OCI-LY3 (cell line): ENCODE results near the gene STARD5.

Source experiments
- H2AFZ ChIP-seq: fragments of 200-600, 300-600 bp; shearing (Covaris generic); 2 replicates; pipeline ENCODE4 v1.6.0; 2014; ENCODE audit warnings: antibody characterized with exemption, low read depth, low read length
- H3K27ac ChIP-seq: fragments of 200-600, 300-600 bp; sonication (generic); 2 replicates; pipeline ENCODE4 v1.5.1; 2014; ENCODE audit warnings: mild to moderate bottlenecking, low read length, moderate library complexity, mixed read lengths
- H3K27me3 ChIP-seq: fragments of 200-600, 300-600 bp; sonication (generic); 2 replicates; pipeline ENCODE4 v1.6.1; 2014; ENCODE audit warnings: low read depth, low read length, mixed read lengths
- H3K36me3 ChIP-seq: fragments of 200-600, 300-600 bp; sonication (generic); replicated peaks from 2 replicates; pipeline ENCODE3; 2014; ENCODE audit warnings: low read depth, low read length, mixed read lengths
- H3K4me1 ChIP-seq: fragments of 300-600, 200-600 bp; sonication (generic); 2 replicates; pipeline ENCODE4 v1.6.1; 2014; ENCODE audit warnings: low read length, mixed read lengths
- H3K4me2 ChIP-seq: fragments of 200-600, 300-600 bp; sonication (generic); 2 replicates; pipeline ENCODE4 v1.6.1; 2014; ENCODE audit warnings: low read length, mixed read lengths
- H3K4me3 ChIP-seq: fragments of 300-600, 200-600 bp; sonication (generic); 2 replicates; pipeline ENCODE4 v1.5.1; 2014; ENCODE audit warnings: antibody characterized with exemption, mild to moderate bottlenecking, low read length, moderate library complexity
- H3K79me2 ChIP-seq: fragments of 300-600, 200-600 bp; shearing (Covaris generic); 2 replicates; pipeline ENCODE4 v1.6.1; 2014; ENCODE audit warnings: mild to moderate bottlenecking, low read length, mixed read lengths
- H3K9ac ChIP-seq: fragments of 300-600, 200-600 bp; shearing (Covaris generic); 2 replicates; pipeline ENCODE4 v1.6.0; 2014; ENCODE audit warnings: mild to moderate bottlenecking, low read length, moderate library complexity
- H3K9me3 ChIP-seq: fragments of 200-600, 300-600 bp; shearing (Covaris generic); 2 replicates; pipeline ENCODE4 v1.6.1; 2014; ENCODE audit warnings: low read length, mixed read lengths; ENCODE audit not compliant: insufficient read depth
- H4K20me1 ChIP-seq: fragments of 200-600, 300-600 bp; sonication (generic); 2 replicates; pipeline ENCODE4 v1.6.1; 2016; ENCODE audit warnings: low read length, mixed read lengths; ENCODE audit not compliant: insufficient read depth
- CTCF ChIP-seq: fragments of 200-600, 300-600 bp; sonication (generic); IDR thresholded peaks from 2 replicates; pipeline ENCODE4 v1.5.1; 2014; ENCODE audit warnings: antibody characterized with exemption, low read length, low read depth
- EZH2phosphoT487 ChIP-seq: fragments of 200-600 bp; shearing (Covaris generic); IDR thresholded peaks from 2 replicates; pipeline ENCODE4 v1.6.1; 2018; ENCODE audit warnings: antibody characterized with exemption, mixed run types, low read depth

The STARD5 gene

GRCh38 chr15:81281766-81282605 lies 42.0 kb downstream of the STARD5 start:
- H2AFZ ChIP-seq = no peak overlapping the region
- H3K36me3 ChIP-seq = peaks cover 3% of the 10 kb centered on the region
- no peaks in the 10 kb centered on the region for H3K79me2 ChIP-seq
- H4K20me1 ChIP-seq = no peaks in the 10 kb centered on the region
- no peak overlapping the region for H3K4me3 ChIP-seq
- H3K27ac ChIP-seq = no peak overlapping the region
- H3K9ac ChIP-seq = no peak overlapping the region
- no peak for TF ChIP-seq EZH2phosphoT487
- TF ChIP-seq CTCF = no peak
- no peaks in the 10 kb centered on the region for H3K27me3 ChIP-seq
- H3K4me2 ChIP-seq = no peak overlapping the region
- peaks cover 29% of the 10 kb centered on the region for H3K4me1 ChIP-seq
- peaks cover 5% of the 10 kb centered on the region; the same call in 1 of the 2 replicates for H3K9me3 ChIP-seq

- no peak for TF ChIP-seq EZH2phosphoT487
- TF ChIP-seq CTCF = no peak
- Histone ChIP-seq H3K4me1 (peaks cover 23% of the 10 kb centered on the region), H3K9ac (no peak overlapping the region), H3K4me3 (no peak overlapping the region), H2AFZ (no peak overlapping the region), H3K27ac (no peak overlapping the region), H3K36me3 (peaks cover 9% of the 10 kb centered on the region), H3K4me2 (no peak overlapping the region), H3K27me3 (no peaks in the 10 kb centered on the region), H3K79me2 (no peaks in the 10 kb centered on the region), H4K20me1 (no peaks in the 10 kb centered on the region), H3K9me3 (peaks cover 11% of the 10 kb centered on the region; the same call in 1 of the 2 replicates)
Measured at GRCh38 chr15:81281456-81281735, 42.5 kb downstream of the STARD5 start.

GRCh38 chr15:81280696-81281455 lies 43.1 kb downstream of the STARD5 start:
- H3K4me1 ChIP-seq = peaks cover 18% of the 10 kb centered on the region
- no peak overlapping the region for H3K4me2 ChIP-seq
- TF ChIP-seq CTCF = no peak
- H3K9ac ChIP-seq = no peak overlapping the region
- H3K9me3 ChIP-seq = peaks cover 16% of the 10 kb centered on the region
- no peaks in the 10 kb centered on the region for H4K20me1 ChIP-seq
- peaks cover 13% of the 10 kb centered on the region for H3K36me3 ChIP-seq
- no peak overlapping the region for H3K27ac ChIP-seq
- no peaks in the 10 kb centered on the region for H3K27me3 ChIP-seq
- H2AFZ ChIP-seq = no peak overlapping the region
- H3K79me2 ChIP-seq = no peaks in the 10 kb centered on the region
- no peak overlapping the region for H3K4me3 ChIP-seq
